HG03457 (cell line): Measurements from ENCODE around the gene EXOC4.
"Not testable (repeated sequence)": the region's sequence is repeated elsewhere in the genome, so short reads cannot be mapped to it uniquely, and the experiment has no call there.

ENCODE experiments used
- ATAC-seq: cut with Tn5 transposase; IDR thresholded peaks from one replicate; pipeline ENCODE4 v1.9.1; 2021; ENCODE audit warnings: moderate number of reproducible peaks; ENCODE audit not compliant: unreplicated experiment

EXOC4 gene

DNA sequence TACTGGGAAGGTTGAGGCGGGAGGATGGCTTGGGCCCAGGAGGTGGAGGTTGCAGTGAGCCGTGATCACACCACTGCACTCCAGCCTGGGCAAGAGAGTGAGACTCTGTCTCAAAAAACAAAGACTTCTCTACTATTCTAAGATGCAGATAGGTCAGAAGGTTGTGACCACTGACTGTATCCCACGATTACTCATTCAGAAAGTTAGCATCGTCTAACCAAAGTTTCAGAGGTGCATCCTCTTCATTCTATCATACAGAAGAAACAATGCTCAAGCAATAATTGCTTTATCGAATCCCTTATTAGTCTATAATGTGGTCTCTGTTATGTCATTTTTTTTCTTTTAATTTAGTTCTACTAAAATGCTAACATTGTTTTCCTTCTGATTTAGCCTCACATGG is 525.6 kb downstream of the EXOC4 start:
- peak; percentile 76 for ATAC-seq

DNA sequence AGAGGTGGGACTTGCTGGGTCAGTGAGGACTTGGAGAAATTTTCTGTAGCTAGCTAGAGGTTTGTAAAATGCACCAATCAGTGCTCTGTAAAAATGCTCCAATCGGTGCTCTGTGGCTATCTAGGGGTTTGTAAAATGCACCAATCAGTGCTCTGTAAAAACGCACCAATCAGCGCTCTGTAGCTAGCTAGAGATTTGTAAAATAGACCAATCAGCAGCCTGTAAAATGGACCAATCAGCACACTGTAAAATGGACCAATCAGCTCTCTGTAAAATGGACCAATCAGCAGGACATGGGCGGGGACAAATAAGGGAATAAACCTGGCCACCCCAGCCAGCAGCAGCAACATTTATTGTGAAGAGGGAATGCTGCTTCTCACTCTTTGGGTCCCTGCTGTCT is 526.7 kb downstream of the EXOC4 start:
- ATAC-seq = not testable (repeated sequence)

DNA sequence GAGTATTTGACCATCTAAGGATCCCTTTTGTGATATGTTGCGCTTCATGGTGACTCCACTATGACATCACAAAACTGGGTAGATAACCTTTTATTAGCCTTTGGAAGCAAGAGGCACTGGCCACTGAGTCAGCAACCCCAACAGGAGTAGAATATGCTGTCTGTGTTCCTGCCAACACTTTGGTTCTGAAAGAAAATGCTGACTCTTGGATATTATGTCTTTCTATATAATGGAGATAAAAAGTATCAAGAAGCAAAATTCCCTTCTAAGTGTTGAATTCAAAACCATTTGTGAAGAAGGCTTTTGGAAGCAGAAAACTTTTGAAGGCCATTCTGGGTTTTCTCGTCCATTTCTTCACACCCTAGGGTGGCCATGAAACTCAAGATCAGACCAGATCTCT is 528.0 kb downstream of the EXOC4 start:
- ATAC-seq = no peak

DNA sequence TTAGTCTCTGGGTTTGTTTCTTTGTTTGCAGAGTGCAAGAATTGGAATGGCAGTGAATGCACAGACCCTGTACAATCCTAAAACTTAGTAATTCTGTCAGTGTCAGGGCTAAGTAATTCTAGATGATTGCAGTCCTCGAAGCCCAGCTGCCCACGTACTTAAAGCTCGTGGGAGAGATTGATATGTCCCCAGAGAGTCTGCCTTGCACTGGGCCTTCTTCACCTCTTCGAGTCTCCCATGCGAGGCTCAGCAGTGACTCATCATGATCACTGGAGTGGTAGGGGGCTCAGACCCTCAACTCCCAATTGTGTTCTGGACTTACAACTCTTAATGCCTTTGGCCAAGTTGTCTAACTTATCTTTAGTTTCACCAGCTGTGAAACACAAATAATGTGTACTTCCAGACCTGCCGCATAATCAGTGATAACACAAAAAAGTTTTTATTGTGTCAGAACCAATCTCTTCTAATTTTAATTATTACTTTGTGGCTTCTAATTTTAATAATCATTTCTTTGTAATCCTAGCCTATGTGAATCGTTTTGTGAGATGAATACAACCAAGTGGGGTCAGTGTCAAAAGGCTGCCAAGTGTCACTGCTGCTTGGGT is 528.7 kb downstream of the EXOC4 start:
- no peak for ATAC-seq

DNA sequence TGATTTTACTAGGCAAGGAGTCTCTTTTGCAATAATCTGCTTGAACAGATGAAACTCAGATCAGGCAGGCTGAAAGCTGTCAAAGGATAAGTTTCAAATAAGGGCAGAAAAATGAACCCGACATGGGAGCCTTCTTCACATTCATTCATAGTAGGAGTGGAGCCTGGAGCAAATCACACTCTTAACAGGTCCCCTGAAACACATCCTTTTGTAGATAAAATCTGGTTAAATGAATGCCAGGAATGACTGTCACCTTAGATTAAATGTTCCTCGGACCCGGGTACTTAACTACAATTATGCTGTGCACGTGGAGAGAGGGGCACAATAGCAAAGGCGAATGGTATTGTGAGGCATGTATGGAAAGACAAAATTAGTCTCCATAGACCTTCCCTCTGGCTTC is 529.6 kb downstream of the EXOC4 start:
- ATAC-seq = no peak

DNA sequence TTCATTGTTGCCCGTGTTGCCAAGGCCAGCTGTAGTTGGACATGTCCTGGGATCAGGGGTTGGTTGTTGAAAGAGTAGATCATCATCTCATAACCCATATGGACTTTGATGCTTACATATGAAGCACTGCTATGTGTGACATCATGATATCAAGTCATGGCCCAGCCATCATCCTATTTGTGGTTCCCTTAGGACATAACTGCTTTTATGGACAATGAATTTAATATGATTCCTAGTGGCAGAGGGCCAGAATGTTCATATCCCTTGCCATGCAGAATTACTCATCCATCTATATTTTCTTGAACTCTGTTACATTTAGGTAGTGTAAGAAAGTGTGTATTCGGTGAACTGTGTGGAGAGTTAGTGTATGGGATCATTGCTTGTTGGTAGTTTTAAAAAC is 530.4 kb downstream of the EXOC4 start:
- ATAC-seq = no peak

DNA sequence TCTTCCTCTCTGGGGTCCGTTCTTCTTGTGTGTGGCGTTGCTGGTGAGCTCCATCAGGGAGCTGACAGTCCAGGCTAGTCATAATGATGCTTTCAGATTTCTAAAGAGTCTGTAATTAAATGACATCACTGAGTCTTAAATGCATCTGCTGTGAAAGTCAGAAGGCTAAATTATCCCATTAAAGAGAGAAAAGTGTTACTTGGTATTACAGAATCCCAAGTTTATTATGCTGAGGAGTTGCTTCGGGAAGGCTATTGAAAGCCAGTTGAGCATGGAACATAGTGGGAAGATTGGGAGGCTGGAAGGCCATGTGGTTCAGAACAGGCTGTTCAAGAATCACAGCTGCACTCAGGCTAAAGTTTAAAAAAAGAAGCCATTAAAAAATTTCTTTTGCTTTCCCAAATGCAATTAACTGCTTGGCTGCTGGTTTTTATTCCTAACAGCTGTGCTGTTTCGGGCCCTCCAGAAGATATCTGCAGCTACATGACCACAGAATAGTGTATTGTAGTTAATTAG is 531.7 kb downstream of the EXOC4 start:
- no peak for ATAC-seq

DNA sequence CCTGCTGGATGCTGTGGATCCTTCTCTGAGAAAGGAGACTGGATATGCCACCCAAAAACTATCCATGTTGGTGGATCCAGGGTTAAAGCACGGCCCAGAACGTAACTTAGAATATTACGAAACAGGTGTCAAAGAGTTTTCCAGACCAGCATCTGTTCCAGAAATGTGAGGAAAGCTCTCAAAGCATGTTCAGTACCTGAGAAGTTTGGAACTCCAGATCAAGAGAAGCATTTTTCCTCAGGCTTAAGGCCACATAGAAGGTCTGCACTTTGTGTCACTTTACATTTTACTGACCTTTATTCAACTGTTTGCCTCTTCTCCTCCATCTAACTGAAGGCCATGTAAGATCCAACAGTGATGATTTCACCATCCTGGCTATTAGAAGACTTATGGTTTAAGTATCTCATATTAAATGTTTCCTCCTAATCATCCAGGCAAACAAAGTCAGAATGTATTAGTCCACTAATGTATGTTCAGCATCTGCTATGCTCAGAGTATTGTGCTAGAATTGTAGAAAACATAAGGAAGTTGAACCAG is 533.6 kb downstream of the EXOC4 start:
- no peak for ATAC-seq

DNA sequence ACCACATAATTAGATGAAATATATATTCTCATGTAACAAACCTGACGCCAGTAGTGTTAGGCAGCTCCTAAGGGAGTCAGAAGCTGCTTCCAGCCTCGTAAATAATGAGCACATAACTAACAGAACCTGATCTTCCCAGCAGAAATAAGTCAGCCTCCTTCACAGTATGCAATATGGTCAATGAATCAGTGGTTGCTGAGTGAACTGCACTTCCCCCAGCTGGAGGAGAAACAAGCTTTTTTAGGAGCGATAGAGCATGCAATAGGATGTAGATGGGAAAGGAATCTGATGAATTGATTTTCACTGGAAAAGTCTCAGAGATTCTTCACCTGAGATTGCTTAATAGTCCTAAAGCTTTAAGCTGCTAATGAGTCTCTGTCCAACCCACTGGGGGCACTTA is 537.1 kb downstream of the EXOC4 start:
- ATAC-seq = no peak

DNA sequence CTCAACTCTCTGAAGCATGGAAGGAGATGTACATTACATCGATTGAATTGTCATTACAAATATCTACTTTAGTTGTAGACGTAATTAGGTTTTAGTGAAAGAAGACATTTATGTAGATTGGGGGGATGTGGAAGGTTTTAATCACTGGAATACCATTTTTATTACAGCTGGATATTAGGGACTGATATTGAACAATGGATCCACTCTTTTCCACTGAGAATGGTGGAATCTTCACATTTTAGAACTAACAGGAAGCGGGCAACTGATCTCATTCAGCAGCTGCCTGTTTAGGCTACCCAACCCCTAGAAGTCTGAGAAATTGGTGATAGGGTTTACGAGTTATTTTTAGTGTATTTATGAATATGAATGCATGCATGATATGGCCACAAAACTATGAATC is 538.0 kb downstream of the EXOC4 start:
- no peak for ATAC-seq

DNA sequence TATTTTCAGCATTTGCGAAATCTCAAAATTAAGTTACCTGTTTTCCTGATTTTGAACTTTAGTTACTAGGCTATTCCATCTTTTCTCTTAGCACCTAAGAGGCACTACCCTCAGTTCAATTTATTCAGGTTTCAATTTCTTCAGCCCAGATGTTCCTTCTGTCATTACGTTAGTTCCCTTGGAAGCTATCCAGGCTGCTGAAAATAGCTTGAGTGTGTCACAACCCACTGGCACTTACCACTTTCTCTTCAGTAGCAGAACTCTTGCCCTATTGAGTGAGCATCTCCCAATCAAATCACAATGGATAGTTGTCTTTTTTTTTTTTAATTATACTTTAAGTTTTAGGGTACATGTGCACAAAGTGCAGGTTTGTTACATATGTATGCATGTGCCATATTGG is 541.6 kb downstream of the EXOC4 start:
- no peak for ATAC-seq

DNA sequence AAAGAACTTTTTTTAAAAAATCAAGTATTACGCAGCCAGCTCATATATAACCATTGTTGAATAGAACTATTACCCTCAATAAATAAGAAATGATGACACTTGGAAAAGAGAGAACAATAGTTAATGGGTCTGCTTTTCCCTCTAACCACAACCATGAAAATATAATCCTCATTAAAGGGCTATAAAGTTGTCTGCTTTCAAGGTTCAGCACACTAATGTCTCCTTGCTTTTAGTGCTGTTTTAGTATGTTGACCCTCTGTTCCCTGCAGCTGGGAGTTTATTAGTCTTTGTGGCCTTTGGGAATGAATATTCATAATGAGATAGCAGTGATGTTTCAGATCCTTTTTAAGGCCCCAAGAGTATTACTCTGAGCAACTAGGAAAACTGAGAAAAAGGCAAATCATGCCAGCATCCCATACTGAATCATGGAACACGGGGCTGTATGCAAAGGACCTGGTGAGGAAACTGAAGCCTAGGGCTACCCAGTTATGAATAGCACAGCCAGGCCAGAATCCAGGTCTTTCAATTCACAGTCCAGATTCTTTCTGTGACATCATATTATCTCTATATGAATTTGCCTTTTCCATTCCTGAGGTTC is 542.3 kb downstream of the EXOC4 start:
- ATAC-seq = no peak

DNA sequence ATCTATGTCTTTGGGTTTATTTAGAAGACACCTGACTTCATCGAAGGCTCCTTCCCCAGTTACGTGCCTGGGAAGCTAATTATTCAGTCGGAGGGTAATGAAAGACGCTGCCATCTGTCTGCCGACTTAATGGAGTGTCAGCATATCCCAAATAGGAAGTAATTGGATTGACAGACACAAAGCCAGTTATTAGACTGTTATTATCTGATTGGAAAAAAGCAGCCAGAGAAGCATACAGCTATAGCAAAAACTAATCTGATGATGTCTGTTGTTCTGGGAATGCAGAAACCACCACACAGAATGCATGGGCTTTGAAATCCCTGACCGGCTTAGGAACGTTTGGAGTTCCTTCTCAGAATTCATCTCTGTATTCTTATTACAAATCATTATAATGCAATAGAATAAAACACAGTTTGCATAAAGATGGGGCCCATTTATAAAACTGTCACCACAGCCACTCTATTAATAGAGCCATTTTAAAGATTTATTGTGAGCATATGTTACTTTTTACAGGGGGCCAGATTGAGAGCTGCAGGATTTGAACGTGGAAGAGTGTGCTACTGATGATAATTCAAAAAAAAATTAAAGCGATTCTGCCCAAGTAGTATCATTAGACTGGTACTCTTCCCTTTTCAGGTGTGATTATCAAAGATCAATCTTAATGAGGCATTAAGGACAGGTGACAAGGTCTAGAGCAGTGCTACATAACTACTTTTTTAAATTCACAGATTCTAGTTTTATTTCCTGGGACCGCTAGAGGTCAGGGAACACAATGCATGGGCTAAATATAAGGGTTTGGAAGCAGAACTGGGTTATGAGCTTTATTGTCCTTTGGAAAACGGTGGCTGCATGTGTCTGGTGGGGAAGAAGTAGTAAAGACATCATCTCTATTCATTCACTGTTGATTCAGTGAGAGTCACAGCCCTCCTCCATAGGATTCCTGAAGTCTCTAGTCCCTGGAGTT is 544.2 kb downstream of the EXOC4 start:
- ATAC-seq = no peak

DNA sequence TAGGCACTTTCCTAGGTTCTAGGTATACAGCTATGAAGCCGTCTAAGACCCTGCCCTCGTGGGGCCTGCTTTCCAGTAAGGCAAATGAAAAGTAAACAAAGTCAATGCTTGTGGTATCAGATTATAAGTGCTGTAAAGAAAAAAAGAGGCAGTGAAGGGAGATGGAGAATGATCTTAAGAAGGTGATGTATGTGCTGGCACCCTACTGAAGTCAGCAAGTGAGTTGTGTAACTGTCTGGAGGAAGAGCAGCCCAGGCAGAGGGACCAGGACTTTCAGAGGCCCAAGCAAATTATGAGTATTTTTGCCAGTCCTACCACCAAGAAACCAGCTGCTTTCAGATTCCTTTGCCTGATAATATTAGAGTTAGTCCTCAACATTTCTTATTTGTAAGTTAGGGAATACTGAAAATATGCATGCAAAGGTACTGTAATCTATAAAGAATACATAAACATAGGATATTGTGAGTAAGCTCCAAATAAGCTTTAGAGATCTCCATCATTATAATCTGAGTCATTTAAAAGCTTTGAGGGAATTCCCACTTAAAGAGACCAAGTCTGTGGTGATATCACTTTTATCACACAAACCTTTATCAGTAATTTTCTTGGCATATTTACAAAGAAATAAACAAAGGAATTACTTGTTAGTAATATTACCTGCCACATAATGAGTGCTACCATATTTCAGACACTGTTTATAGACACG is 545.1 kb downstream of the EXOC4 start:
- no peak for ATAC-seq

DNA sequence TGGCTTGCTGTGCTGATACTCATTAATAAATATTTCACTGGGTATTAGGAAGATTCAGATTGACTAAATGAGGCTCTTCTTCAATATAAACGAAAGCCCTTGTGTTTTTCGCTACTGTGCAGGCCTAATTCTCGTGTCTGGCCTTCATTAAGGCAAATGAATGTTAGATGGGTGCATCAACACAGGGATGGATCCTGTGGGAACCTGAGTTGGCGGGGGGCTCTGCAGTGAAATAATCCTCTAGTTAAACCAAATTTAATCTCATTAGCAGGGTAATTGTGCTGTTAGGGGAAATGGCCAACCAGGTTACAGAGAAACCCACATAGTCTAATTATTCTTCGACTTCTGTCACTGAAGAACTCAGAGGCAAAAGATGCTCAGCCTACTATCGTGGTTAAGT is 548.5 kb downstream of the EXOC4 start:
- ATAC-seq = no peak

DNA sequence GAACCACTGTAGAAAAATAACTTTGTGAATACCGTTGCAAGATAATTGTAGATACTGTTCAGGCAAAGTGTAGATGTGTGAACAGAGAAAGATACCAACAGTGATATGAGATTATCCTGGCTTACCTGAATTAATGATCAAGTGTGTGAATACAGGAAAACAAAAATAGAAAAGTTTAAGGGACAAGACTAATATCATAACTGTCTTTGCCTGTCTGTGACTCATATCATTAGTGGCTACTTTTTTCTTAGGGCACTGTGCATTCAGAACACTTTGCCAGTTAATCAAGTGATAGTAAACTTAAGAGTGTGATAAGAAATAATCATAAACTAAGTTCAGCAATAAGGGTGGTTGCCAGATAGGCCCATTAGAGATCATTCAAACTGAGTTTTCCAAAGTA is 551.2 kb downstream of the EXOC4 start:
- ATAC-seq = no peak

DNA sequence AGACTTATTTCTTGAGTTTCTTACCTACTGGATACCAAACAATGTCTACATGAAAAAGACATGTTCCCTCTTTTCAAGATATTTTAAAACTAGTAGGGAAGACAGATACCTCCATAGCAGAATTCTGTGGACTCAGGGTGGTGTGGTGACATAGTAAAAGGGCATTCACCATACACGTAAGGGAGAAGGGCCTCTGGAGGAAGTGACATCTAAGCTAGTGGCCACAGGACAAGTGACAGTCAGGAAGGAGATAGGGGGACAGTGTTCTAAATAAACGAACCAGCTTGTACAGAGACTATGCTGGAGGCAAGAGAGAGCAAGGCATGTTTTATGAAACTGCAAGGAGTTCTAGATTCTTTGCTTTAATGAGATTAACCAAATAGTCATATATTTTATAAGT is 552.5 kb downstream of the EXOC4 start:
- no peak for ATAC-seq

DNA sequence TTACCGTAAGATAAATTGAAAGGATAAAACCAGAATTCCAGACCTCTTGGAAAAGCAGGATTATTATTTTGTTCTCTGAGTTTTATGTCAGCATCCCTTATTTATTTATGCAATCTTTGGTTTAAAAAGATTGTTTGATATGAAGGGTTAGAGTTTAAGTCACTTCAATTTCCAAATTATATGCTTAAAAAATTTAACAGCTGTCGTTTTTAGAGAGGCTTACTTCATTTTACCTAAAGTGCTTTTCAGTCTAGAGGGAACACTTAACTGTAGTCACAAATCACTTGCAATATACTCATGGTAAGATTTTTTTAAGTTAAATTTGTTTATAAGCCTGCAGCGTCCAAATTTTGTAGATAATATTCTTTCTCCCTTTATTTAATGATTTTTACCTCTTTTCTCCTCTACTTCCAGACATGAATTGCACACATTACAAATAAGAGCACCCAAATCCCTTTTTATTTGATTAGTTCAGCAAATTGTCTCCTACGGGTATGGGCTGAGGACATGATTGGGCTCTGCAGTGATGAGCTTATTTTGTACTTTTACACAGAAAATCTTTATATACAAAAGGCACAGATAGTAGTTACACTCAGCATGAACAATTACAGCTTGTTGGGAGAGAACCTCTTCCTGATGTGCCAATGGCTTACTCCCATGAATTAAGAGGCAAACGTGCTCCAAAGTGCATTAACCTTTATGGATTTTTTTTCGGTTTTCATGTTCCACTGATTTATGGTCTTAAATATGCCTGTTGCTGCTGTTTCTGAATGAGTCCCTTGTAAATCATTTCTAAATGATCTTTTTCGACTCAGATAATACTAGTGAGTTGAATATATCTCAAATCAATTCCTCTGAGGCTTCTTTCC is 555.0 kb downstream of the EXOC4 start:
- no peak for ATAC-seq

DNA sequence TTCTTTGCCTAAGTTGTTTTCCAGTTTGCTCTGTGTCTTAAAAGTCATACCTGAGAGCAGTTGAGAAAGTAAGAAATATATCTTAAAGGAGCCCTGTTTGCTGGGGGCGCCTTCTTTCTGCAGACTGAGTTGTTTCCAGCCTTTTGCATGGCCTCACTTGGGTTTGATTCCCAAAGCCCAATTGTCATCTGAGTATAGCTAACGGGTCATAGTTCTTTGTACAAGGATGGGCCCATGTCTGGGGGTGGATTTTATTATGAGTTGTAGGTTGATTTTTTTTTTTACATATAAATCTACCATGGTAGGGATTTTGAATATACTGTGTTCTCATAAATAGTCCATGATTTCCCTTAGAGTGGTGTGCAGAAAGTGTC is 555.6 kb downstream of the EXOC4 start:
- ATAC-seq = no peak

DNA sequence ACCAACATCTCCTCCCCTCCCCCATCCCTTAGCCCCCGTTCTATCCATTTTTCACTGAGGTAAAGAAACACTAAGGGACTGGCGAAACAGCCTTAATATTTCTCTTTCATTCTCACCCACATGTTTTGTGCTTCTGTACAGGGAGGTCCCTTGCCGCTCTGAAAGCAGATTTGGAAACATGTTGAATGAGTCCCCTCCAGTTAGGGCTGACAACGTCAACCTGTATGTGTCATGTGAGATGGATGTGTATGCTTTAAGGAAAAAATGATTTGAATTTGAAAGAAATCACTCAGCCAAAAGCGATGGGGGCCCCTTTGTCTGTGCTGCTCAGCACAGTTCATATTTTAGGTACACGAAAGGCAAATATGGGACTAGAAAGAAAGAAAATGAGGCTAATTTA is 560.0 kb downstream of the EXOC4 start:
- no peak for ATAC-seq
